WTC11 (cell line): ENCODE measurements around the gene ZNF343. TPM values are rescaled to one million over a fixed set of nuclear protein-coding genes. Genes with fewer than 3 reads are reported as not detected.
A peak's percentile ranks its signal among the peaks of the same experiment; 100 is the strongest.

Experiments
- ATAC-seq: fragments of 200-7000 bp; cut with Tn5 transposase; 2 replicates; pipeline ENCODE4 v1.10.0; 2021; ENCODE audit warnings: mild to moderate bottlenecking, moderate library complexity
- CTCF ChIA-PET: fragments of 300-600 bp; sonication (Branson Sonifier 250); formaldehyde crosslinking; loops from one replicate; lab custom pipeline; 2021; ENCODE audit warnings: antibody characterized with exemption; lab: Charles Lee
- POLR2A ChIA-PET: fragments of 350-600 bp; sonication (Branson Sonifier 250); formaldehyde crosslinking; loops from one replicate; lab custom pipeline; 2021; ENCODE audit warnings: antibody characterized with exemption; lab: Charles Lee
- DNase-seq: peaks from one replicate; pipeline ENCODE4 v3.0.0; 2021; ENCODE audit warnings: low spot score
- H3K27ac Mint-ChIP-seq: 2 replicates; pipeline ENCODE4 v1.8.0; 2021; ENCODE audit warnings: mixed read lengths
- H3K27me3 Mint-ChIP-seq: 2 replicates; pipeline ENCODE4 v1.8.0; 2021; ENCODE audit warnings: low read depth, mild to moderate bottlenecking, moderate library complexity, mixed read lengths
- H3K36me3 Mint-ChIP-seq: 2 replicates; pipeline ENCODE4 v1.8.0; 2021; ENCODE audit warnings: mixed read lengths
- H3K4me1 Mint-ChIP-seq: 2 replicates; pipeline ENCODE4 v1.8.0; 2022; ENCODE audit warnings: mixed read lengths
- H3K4me3 Mint-ChIP-seq: 2 replicates; pipeline ENCODE4 v1.8.0; 2021; ENCODE audit warnings: mild to moderate bottlenecking, moderate library complexity, mixed read lengths
- H3K9me3 Mint-ChIP-seq: 2 replicates; pipeline ENCODE4 v1.8.0; 2021; ENCODE audit warnings: mixed read lengths
- CREB1 ChIP-seq: sonication (generic); formaldehyde crosslinking; IDR thresholded peaks from 2 replicates; pipeline ENCODE4 v1.8.0; 2023; ENCODE audit warnings: mild to moderate bottlenecking, missing genetic modification reagents
- ELF4 ChIP-seq: sonication (generic); formaldehyde crosslinking; IDR thresholded peaks from 2 replicates; pipeline ENCODE4 v1.8.1; 2022; ENCODE audit warnings: low read depth, mild to moderate bottlenecking, moderate library complexity, missing genetic modification reagents
- EMX1 ChIP-seq: fragments of 250-450 bp; sonication (Bioruptor Pico); IDR thresholded peaks from 2 replicates; pipeline ENCODE4 v1.8.0; 2021; ENCODE audit warnings: mild to moderate bottlenecking
- FOXK1 ChIP-seq: sonication (generic); formaldehyde crosslinking; IDR thresholded peaks from 2 replicates; pipeline ENCODE4 v1.8.0; 2022; ENCODE audit warnings: mild to moderate bottlenecking, moderate library complexity, missing genetic modification reagents
- FOXP1 ChIP-seq: sonication (generic); formaldehyde crosslinking; IDR thresholded peaks from 2 replicates; pipeline ENCODE4 v1.8.0; 2022; ENCODE audit warnings: missing genetic modification reagents, mild to moderate bottlenecking, moderate library complexity, borderline replicate concordance
- GTF2I ChIP-seq: fragments of 250-450 bp; sonication (Bioruptor Pico); conservative IDR thresholded peaks from 2 replicates; pipeline ENCODE4 v1.4.0; 2021; ENCODE audit warnings: mild to moderate bottlenecking
- MYBL2 ChIP-seq: sonication (generic); formaldehyde crosslinking; IDR thresholded peaks from 2 replicates; pipeline ENCODE4 v1.8.1; 2023; ENCODE audit warnings: mild to moderate bottlenecking, moderate library complexity, missing genetic modification reagents
- RELA ChIP-seq: sonication (generic); formaldehyde crosslinking; IDR thresholded peaks from 2 replicates; pipeline ENCODE4 v1.8.1; 2022; ENCODE audit warnings: missing genetic modification reagents, mild to moderate bottlenecking, borderline replicate concordance
- SMAD4 ChIP-seq: sonication (generic); formaldehyde crosslinking; IDR thresholded peaks from 2 replicates; pipeline ENCODE4 v1.8.0; 2022; ENCODE audit warnings: mild to moderate bottlenecking, missing genetic modification reagents
- TEAD4 ChIP-seq: sonication (generic); formaldehyde crosslinking; IDR thresholded peaks from 2 replicates; pipeline ENCODE4 v1.8.0; 2022; ENCODE audit warnings: mild to moderate bottlenecking, missing genetic modification reagents
- ZNF263 ChIP-seq: sonication (generic); formaldehyde crosslinking; IDR thresholded peaks from 2 replicates; pipeline ENCODE4 v1.8.1; 2022; ENCODE audit warnings: low read depth, mild to moderate bottlenecking, moderate library complexity, missing genetic modification reagents
- ZNF416 ChIP-seq: fragments of 250-450 bp; sonication (Bioruptor Pico); IDR thresholded peaks from 2 replicates; pipeline ENCODE4 v1.9.0; 2021; ENCODE audit warnings: mild to moderate bottlenecking, inconsistent platforms
- total RNA-seq: library from RNA; stranded (reverse); gene quantifications from 3 replicates; pipeline ENCODE4 v1.2.3, GENCODE V29; 2021
- TF ChIP-seq, protein P1 (sequence below): sonication (generic); formaldehyde crosslinking; IDR thresholded peaks from 2 replicates; pipeline ENCODE4 v1.8.1; 2023; ENCODE audit warnings: mild to moderate bottlenecking, missing genetic modification reagents, moderate library complexity
- TF ChIP-seq, protein P2 (sequence below): fragments of 250-450 bp; sonication (Bioruptor Pico); IDR thresholded peaks from 2 replicates; pipeline ENCODE4 v1.9.0; 2021; ENCODE audit warnings: mild to moderate bottlenecking
- TF ChIP-seq, protein P3 (sequence below): fragments of 250-450 bp; sonication (Bioruptor Pico); conservative IDR thresholded peaks from 2 replicates; pipeline ENCODE4 v1.9.0; 2021; ENCODE audit warnings: mild to moderate bottlenecking
- TF ChIP-seq, protein P4 (sequence below): sonication (generic); formaldehyde crosslinking; IDR thresholded peaks from 2 replicates; pipeline ENCODE4 v1.8.0; 2022; ENCODE audit warnings: mild to moderate bottlenecking, missing genetic modification reagents
- TF ChIP-seq, protein P5 (sequence below): sonication (generic); formaldehyde crosslinking; IDR thresholded peaks from 2 replicates; pipeline ENCODE4 v1.8.0; 2022; ENCODE audit warnings: mild to moderate bottlenecking, missing genetic modification reagents
- TF ChIP-seq, protein P6 (sequence below): sonication (generic); formaldehyde crosslinking; IDR thresholded peaks from 2 replicates; pipeline ENCODE4 v1.8.1; 2023; ENCODE audit warnings: mild to moderate bottlenecking, missing genetic modification reagents

The ZNF343 gene
- total RNA-seq, 1 experiment from 2014 or later, result 7.6 TPM

DNA sequence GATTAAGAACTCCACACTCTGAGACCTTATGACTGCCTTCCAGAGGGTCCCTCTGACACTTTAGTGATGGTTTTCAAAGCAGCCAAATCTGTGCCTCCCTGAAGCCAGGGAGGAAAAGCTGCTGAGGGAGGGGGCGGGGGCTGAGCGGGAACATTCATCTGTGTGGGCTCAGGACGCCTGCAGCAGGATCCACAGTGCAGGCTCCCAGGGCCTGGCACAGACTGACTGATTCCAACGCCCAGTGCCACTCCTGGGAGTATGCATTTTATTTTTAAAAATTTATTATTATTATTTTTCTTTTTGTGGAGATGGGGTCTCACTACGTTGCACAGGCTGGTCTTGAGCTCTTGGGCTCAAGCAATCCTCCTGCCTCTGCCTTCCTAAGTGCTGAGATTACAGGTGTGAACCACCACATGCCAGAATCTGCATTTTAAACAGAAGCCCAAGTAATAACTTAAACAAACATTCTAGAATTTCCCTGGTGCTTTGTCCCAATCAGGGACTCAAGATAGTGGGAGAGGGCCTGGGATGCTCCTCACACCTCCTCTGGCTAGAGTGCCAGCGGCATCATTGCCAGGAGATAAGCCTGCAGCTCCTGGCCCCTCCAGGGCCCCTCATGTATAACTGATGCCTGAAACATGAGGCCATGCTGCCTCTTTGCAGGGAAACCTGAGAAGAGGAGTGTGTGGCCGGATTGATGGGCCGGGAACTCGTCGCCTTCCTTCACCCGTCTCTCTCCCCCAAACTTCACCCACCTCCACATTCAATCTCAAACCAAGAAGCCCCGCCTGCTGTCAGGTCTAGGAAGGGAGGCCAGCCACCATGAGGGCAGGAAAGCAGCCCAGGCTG, 27.2 kb upstream of the ZNF343 start:
- Mint-ChIP-seq H3K27me3 (peaks cover 10% of the 10 kb centered on the region), H3K4me1 (peaks cover 14% of the 10 kb centered on the region), H3K27ac (no peak overlapping the region), H3K4me3 (no peak overlapping the region), H3K36me3 (no peaks in the 10 kb centered on the region), H3K9me3 (no peaks in the 10 kb centered on the region)
- POLR2A ChIA-PET, result no interaction called here
- ATAC-seq, result peak; percentile 18; the same call in 1 of the 2 replicates
- CTCF ChIA-PET, result interaction anchor here (2.8 kb wide), 1 partner anchor 14 kb away, joined by 13 read pairs; no protein-coding TSS in a partner anchor
- no peak for DNase-seq
- no peak for TF ChIP-seq ELF4
- no peak for TF ChIP-seq ZNF416 (CRISPR knock-in tag)
- TF ChIP-seq, protein P1, sequence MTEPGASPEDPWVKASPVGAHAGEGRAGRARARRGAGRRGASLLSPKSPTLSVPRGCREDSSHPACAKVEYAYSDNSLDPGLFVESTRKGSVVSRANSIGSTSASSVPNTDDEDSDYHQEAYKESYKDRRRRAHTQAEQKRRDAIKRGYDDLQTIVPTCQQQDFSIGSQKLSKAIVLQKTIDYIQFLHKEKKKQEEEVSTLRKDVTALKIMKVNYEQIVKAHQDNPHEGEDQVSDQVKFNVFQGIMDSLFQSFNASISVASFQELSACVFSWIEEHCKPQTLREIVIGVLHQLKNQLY (CRISPR knock-in tag), result no peak
- TF ChIP-seq RELA (CRISPR knock-in tag), result no peak
- TF ChIP-seq, protein P2, sequence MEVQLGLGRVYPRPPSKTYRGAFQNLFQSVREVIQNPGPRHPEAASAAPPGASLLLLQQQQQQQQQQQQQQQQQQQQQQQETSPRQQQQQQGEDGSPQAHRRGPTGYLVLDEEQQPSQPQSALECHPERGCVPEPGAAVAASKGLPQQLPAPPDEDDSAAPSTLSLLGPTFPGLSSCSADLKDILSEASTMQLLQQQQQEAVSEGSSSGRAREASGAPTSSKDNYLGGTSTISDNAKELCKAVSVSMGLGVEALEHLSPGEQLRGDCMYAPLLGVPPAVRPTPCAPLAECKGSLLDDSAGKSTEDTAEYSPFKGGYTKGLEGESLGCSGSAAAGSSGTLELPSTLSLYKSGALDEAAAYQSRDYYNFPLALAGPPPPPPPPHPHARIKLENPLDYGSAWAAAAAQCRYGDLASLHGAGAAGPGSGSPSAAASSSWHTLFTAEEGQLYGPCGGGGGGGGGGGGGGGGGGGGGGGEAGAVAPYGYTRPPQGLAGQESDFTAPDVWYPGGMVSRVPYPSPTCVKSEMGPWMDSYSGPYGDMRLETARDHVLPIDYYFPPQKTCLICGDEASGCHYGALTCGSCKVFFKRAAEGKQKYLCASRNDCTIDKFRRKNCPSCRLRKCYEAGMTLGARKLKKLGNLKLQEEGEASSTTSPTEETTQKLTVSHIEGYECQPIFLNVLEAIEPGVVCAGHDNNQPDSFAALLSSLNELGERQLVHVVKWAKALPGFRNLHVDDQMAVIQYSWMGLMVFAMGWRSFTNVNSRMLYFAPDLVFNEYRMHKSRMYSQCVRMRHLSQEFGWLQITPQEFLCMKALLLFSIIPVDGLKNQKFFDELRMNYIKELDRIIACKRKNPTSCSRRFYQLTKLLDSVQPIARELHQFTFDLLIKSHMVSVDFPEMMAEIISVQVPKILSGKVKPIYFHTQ, result no peak
- TF ChIP-seq, protein P3, sequence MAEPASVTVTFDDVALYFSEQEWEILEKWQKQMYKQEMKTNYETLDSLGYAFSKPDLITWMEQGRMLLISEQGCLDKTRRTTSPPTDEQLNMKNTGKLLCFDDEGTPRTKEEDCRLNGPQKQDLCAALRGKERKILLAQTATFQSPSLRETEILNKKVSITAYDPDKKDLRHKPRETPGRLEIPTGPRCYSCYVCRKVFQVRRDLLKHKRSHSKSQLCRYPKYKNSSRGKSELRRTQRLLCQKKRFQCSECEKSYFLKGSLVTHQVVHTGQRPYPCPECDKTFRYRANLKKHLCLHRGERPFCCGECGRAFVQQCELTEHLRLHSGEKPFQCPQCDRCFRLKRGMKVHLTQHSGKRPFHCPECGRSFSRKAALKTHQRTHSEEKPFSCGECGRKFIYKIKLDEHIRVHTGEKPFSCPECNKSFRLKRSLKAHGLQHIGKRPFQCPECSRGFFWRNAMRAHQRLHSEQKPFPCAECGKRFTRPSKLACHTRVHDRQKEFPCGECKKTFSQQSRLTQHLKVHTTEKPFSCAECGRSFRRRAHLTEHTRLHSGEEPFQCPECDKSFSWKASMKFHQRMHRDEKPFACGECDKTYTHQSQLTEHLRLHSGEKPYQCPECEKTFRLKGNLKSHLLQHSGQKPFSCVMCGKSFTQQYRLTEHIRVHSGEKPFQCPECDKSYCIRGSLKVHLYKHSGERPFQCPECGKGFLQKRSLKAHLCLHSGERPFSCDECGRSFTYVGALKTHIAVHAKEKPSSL (CRISPR knock-in tag), result no peak
- no peak for TF ChIP-seq ZNF263 (CRISPR knock-in tag)
- TF ChIP-seq, protein P4, sequence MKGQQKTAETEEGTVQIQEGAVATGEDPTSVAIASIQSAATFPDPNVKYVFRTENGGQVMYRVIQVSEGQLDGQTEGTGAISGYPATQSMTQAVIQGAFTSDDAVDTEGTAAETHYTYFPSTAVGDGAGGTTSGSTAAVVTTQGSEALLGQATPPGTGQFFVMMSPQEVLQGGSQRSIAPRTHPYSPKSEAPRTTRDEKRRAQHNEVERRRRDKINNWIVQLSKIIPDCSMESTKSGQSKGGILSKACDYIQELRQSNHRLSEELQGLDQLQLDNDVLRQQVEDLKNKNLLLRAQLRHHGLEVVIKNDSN (CRISPR knock-in tag), result no peak
- TF ChIP-seq FOXP1 (CRISPR knock-in tag), result no peak
- TF ChIP-seq, protein P5, sequence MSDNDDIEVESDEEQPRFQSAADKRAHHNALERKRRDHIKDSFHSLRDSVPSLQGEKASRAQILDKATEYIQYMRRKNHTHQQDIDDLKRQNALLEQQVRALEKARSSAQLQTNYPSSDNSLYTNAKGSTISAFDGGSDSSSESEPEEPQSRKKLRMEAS (CRISPR knock-in tag), result no peak
- TF ChIP-seq TEAD4 (CRISPR knock-in tag), result no peak
- TF ChIP-seq FOXK1 (CRISPR knock-in tag), result no peak
- TF ChIP-seq, protein P6, sequence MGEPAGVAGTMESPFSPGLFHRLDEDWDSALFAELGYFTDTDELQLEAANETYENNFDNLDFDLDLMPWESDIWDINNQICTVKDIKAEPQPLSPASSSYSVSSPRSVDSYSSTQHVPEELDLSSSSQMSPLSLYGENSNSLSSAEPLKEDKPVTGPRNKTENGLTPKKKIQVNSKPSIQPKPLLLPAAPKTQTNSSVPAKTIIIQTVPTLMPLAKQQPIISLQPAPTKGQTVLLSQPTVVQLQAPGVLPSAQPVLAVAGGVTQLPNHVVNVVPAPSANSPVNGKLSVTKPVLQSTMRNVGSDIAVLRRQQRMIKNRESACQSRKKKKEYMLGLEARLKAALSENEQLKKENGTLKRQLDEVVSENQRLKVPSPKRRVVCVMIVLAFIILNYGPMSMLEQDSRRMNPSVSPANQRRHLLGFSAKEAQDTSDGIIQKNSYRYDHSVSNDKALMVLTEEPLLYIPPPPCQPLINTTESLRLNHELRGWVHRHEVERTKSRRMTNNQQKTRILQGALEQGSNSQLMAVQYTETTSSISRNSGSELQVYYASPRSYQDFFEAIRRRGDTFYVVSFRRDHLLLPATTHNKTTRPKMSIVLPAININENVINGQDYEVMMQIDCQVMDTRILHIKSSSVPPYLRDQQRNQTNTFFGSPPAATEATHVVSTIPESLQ, result no peak
- no peak for TF ChIP-seq CREB1 (CRISPR knock-in tag)
- no peak for TF ChIP-seq SMAD4
- TF ChIP-seq EMX1 (CRISPR knock-in tag), result no peak
- TF ChIP-seq MYBL2 (CRISPR knock-in tag), result no peak
- no peak for TF ChIP-seq GTF2I (CRISPR knock-in tag)
